ENCODE data around the gene B3GAT1.

DNA sequence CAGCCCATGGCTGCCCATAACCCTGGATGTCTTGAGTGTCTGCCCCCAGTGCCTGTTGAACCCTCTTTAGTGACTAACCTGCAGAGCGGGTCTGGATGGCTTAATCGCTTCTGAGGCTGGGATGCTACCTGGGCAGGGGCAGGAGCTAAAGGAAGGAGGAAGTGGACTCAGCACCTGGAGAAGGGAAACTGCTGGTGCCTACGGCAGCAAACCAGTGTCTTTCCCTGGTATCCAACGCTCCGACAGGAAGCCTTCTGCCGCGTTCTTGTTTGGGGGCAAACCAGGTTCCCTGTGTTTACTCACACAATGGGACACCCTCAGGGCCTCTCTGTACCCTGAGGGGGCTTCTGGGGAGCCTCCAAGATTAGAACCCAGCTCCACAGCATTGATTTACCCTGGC is 38.1 kb upstream of the B3GAT1 start:
- TF ChIP-seq POLR2AphosphoS5 (IDR thresholded peaks at IDR 0.05) (no peak), EP300 (IDR thresholded peaks at IDR 0.05) (no peak)
- TF ChIP-seq, protein P1, sequence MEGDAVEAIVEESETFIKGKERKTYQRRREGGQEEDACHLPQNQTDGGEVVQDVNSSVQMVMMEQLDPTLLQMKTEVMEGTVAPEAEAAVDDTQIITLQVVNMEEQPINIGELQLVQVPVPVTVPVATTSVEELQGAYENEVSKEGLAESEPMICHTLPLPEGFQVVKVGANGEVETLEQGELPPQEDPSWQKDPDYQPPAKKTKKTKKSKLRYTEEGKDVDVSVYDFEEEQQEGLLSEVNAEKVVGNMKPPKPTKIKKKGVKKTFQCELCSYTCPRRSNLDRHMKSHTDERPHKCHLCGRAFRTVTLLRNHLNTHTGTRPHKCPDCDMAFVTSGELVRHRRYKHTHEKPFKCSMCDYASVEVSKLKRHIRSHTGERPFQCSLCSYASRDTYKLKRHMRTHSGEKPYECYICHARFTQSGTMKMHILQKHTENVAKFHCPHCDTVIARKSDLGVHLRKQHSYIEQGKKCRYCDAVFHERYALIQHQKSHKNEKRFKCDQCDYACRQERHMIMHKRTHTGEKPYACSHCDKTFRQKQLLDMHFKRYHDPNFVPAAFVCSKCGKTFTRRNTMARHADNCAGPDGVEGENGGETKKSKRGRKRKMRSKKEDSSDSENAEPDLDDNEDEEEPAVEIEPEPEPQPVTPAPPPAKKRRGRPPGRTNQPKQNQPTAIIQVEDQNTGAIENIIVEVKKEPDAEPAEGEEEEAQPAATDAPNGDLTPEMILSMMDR (IDR thresholded peaks at IDR 0.05), result no peak
